ENCODE results near the gene NDFIP2.

GRCh38 chr13:79511611-79512010, 30.7 kb downstream of the NDFIP2 start:
- TF ChIP-seq YY1 (IDR thresholded peaks at IDR 0.05; ENCODE audit: insufficient read depth, insufficient read length): no peak
- no peak for TF ChIP-seq SUZ12 (IDR thresholded peaks at IDR 0.05; ENCODE audit: extremely low read depth, insufficient read depth, insufficient read length)
- no peak for TF ChIP-seq ZNF274 (IDR thresholded peaks at IDR 0.05; ENCODE audit: low read depth, low read length)

Measured in NT2/D1 (cell line).